Measurements from ENCODE around the gene CREM.
A peak's percentile ranks its signal among the peaks of the same experiment; 100 is the strongest.

The CREM gene

GRCh38 chr10:35200487-35200886 is 73.8 kb downstream of the CREM start:
- Histone ChIP-seq H3K9ac (ENCODE audit: low read depth, low read length) (no peak overlapping the region), H3K4me1 (ENCODE audit: insufficient read depth, low read length) (peaks cover 2% of the 10 kb centered on the region; the same call in 1 of the 2 replicates)

GRCh38 chr10:35201234-35201633 is 74.6 kb downstream of the CREM start:
- no peak overlapping the region for H3K9ac ChIP-seq (ENCODE audit: low read depth, low read length)
- H3K4me3 ChIP-seq (ENCODE audit: low read length), result no peak overlapping the region
- no peaks in the 10 kb centered on the region for H3K36me3 ChIP-seq (ENCODE audit: insufficient read depth, low read depth, low read length)
- no peaks in the 10 kb centered on the region for H3K27me3 ChIP-seq (ENCODE audit: insufficient read depth, low read length)
- H3K9me3 ChIP-seq (ENCODE audit: insufficient read depth, low read depth, low read length), result no peaks in the 10 kb centered on the region
- H3K27ac ChIP-seq (ENCODE audit: low read length), result no peak overlapping the region
- peaks cover 2% of the 10 kb centered on the region; the same call in 1 of the 2 replicates for H3K4me1 ChIP-seq (ENCODE audit: insufficient read depth, low read length)

More at GRCh38 chr10:35200487-35200886, 73.8 kb downstream of the CREM start:
- H3K27ac ChIP-seq (ENCODE audit: low read length), result no peak overlapping the region
- no peak overlapping the region for H3K4me3 ChIP-seq (ENCODE audit: low read length)
- no peaks in the 10 kb centered on the region for H3K36me3 ChIP-seq (ENCODE audit: insufficient read depth, low read depth, low read length)
- H3K9me3 ChIP-seq (ENCODE audit: insufficient read depth, low read depth, low read length), result no peaks in the 10 kb centered on the region
- no peaks in the 10 kb centered on the region for H3K27me3 ChIP-seq (ENCODE audit: insufficient read depth, low read length)

GRCh38 chr10:35202050-35202449 is 75.4 kb downstream of the CREM start:
- Histone ChIP-seq H3K36me3 (ENCODE audit: insufficient read depth, low read depth, low read length) (no peaks in the 10 kb centered on the region), H3K4me3 (ENCODE audit: low read length) (no peak overlapping the region), H3K9me3 (ENCODE audit: insufficient read depth, low read depth, low read length) (no peaks in the 10 kb centered on the region), H3K9ac (ENCODE audit: low read depth, low read length) (no peak overlapping the region), H3K27ac (ENCODE audit: low read length) (no peak overlapping the region), H3K4me1 (ENCODE audit: insufficient read depth, low read length) (peaks cover 2% of the 10 kb centered on the region; the same call in 1 of the 2 replicates), H3K27me3 (ENCODE audit: insufficient read depth, low read length) (no peaks in the 10 kb centered on the region)

- Histone ChIP-seq H3K27ac (ENCODE audit: low read length) (no peak overlapping the region), H3K4me3 (ENCODE audit: low read length) (no peak overlapping the region), H3K4me1 (ENCODE audit: insufficient read depth, low read length) (peaks cover 6% of the 10 kb centered on the region), H3K36me3 (ENCODE audit: insufficient read depth, low read depth, low read length) (no peaks in the 10 kb centered on the region), H3K9ac (ENCODE audit: low read depth, low read length) (no peak overlapping the region), H3K27me3 (ENCODE audit: insufficient read depth, low read length) (no peaks in the 10 kb centered on the region), H3K9me3 (ENCODE audit: insufficient read depth, low read depth, low read length) (no peaks in the 10 kb centered on the region)
These were observed 77.1 kb downstream of the CREM start for GRCh38 chr10:35203745-35204144.

DNA sequence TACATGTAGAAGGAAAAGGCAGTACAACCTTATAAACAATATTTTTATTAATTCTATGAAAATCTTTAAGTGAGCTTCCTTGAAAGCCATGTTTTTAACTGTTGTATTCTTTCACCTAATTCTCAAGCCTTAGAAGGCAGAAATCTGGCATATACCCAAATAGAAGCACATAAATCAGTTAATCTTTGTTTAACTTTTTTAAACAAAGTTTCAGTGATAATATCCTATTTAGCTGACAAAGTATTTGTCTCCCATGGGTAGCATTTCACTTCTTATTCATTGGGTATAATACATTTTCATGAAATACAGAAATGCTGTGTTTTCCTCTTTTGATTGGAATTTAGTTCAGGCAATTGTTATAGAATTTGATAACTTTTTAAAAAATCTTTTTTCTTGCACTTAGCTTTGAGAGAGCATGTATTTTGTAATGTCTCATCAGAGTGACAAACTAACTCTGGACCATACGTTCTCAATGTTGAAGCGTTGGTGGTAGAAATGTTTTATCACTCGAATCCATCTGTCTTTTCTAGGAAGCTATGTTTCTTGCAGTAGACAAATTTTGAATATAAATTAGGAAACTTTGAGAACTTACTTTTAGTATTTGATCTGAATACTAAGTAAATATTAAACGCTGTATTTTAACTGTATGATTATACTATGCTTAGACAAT is 78.1 kb downstream of the CREM start:
- peaks cover 17% of the 10 kb centered on the region for H3K4me1 ChIP-seq (ENCODE audit: insufficient read depth, low read length)
- no peaks in the 10 kb centered on the region for H3K36me3 ChIP-seq (ENCODE audit: insufficient read depth, low read depth, low read length)
- H3K4me3 ChIP-seq (ENCODE audit: low read length), result no peak overlapping the region
- H3K9ac ChIP-seq (ENCODE audit: low read depth, low read length), result no peak overlapping the region
- H3K27ac ChIP-seq (ENCODE audit: low read length), result no peak overlapping the region
- no peaks in the 10 kb centered on the region for H3K9me3 ChIP-seq (ENCODE audit: insufficient read depth, low read depth, low read length)
- no peaks in the 10 kb centered on the region for H3K27me3 ChIP-seq (ENCODE audit: insufficient read depth, low read length)

DNA sequence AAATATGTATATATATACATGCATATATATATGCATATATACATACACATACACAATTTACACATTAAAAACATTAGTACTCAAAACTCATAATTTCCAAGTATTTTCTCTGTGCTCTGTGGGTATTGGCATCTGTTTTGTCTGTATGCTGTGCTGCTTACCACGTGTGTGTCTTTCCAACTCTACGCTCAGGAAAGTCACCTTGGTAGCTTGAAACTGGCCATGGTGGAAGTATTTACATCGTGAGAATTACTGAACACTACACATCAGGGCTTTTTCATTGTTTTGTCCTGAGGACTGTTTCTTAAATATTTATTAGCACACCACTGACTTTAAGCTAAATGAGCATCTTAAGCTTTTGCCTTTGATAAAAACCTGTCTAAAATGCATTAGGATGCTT is 79.6 kb downstream of the CREM start:
- Histone ChIP-seq H3K27ac (ENCODE audit: low read length) (no peak overlapping the region), H3K4me1 (ENCODE audit: insufficient read depth, low read length) (peaks cover 31% of the 10 kb centered on the region), H3K4me3 (ENCODE audit: low read length) (no peak overlapping the region), H3K9me3 (ENCODE audit: insufficient read depth, low read depth, low read length) (no peaks in the 10 kb centered on the region), H3K27me3 (ENCODE audit: insufficient read depth, low read length) (no peaks in the 10 kb centered on the region), H3K36me3 (ENCODE audit: insufficient read depth, low read depth, low read length) (no peaks in the 10 kb centered on the region), H3K9ac (ENCODE audit: low read depth, low read length) (no peak overlapping the region)

GRCh38 chr10:35208536-35208935 is 81.9 kb downstream of the CREM start:
- Histone ChIP-seq H3K4me3 (ENCODE audit: low read length) (no peak overlapping the region), H3K9me3 (ENCODE audit: insufficient read depth, low read depth, low read length) (no peaks in the 10 kb centered on the region), H3K9ac (ENCODE audit: low read depth, low read length) (no peak overlapping the region), H3K4me1 (ENCODE audit: insufficient read depth, low read length) (peaks cover 43% of the 10 kb centered on the region), H3K27ac (ENCODE audit: low read length) (no peak overlapping the region), H3K36me3 (ENCODE audit: insufficient read depth, low read depth, low read length) (no peaks in the 10 kb centered on the region), H3K27me3 (ENCODE audit: insufficient read depth, low read length) (no peaks in the 10 kb centered on the region)

DNA sequence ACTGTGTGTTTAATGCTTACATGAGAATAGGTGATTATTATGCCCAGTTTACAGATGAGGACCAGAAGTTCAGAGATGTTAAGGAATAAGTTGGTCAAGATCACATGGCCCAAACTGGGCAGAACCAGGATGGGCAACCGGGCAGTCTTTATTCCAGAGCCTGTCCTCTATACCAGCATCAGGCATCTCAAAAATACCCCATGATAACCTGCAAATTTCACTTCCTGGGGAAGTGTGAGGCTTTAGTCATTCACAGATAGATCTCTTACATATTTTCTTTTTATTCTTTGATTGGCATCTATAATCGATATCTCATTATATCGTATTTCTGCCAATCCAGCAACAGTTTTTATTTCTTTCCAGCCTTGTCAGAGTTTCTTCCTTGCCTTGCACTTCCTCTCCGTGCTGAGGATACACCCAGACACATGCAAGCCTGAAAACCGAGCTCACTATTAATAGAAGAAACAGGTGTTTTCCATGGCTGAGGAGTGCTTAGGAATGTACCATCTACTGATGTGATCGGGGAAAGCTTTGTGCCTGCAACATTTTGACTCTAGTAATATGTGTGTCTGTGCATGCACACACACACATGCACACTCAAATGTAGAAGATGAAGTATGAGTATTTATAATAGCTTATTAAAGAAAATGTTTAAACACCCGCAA is 82.4 kb downstream of the CREM start:
- no peaks in the 10 kb centered on the region for H3K9me3 ChIP-seq (ENCODE audit: insufficient read depth, low read depth, low read length)
- H3K27me3 ChIP-seq (ENCODE audit: insufficient read depth, low read length), result no peaks in the 10 kb centered on the region
- no peaks in the 10 kb centered on the region for H3K36me3 ChIP-seq (ENCODE audit: insufficient read depth, low read depth, low read length)
- H3K27ac ChIP-seq (ENCODE audit: low read length), result no peak overlapping the region
- H3K4me3 ChIP-seq (ENCODE audit: low read length), result no peak overlapping the region
- H3K9ac ChIP-seq (ENCODE audit: low read depth, low read length), result no peak overlapping the region
- peaks cover 41% of the 10 kb centered on the region for H3K4me1 ChIP-seq (ENCODE audit: insufficient read depth, low read length)

DNA sequence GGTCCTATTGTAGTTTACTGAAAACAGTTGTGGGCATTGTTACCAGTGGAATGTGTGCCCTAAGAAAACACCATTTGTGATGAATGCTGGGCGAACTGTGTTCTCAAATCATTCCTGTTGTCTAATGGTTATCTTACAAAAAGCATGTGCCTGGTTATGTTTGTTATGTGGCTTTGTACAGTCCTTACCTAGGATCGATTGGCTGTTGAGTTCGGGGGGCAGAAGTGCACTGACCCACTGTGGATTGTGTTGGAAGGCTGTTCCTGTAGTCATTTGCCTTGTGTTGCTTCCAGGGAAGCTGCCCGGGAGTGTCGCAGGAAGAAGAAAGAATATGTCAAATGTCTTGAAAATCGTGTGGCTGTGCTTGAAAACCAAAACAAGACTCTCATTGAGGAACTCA is 84.3 kb downstream of the CREM start:
- no peaks in the 10 kb centered on the region for H3K36me3 ChIP-seq (ENCODE audit: insufficient read depth, low read depth, low read length)
- peaks cover 41% of the 10 kb centered on the region for H3K4me1 ChIP-seq (ENCODE audit: insufficient read depth, low read length)
- no peaks in the 10 kb centered on the region for H3K27me3 ChIP-seq (ENCODE audit: insufficient read depth, low read length)
- peak overlapping the region; percentile 9; the same call in 1 of the 2 replicates for H3K9ac ChIP-seq (ENCODE audit: low read depth, low read length)
- no peaks in the 10 kb centered on the region for H3K9me3 ChIP-seq (ENCODE audit: insufficient read depth, low read depth, low read length)
- H3K27ac ChIP-seq (ENCODE audit: low read length), result no peak overlapping the region
- no peak overlapping the region for H3K4me3 ChIP-seq (ENCODE audit: low read length)

GRCh38 chr10:35211390-35211789 is 84.7 kb downstream of the CREM start:
- H3K27ac ChIP-seq (ENCODE audit: low read length), result no peak overlapping the region
- H3K4me1 ChIP-seq (ENCODE audit: insufficient read depth, low read length), result peaks cover 41% of the 10 kb centered on the region

GRCh38 chr10:35212856-35213255 is 86.2 kb downstream of the CREM start:
- peaks cover 41% of the 10 kb centered on the region for H3K4me1 ChIP-seq (ENCODE audit: insufficient read depth, low read length)
- H3K36me3 ChIP-seq (ENCODE audit: insufficient read depth, low read depth, low read length), result no peaks in the 10 kb centered on the region
- H3K27ac ChIP-seq (ENCODE audit: low read length), result no peak overlapping the region
- no peaks in the 10 kb centered on the region for H3K27me3 ChIP-seq (ENCODE audit: insufficient read depth, low read length)
- 0 out of 2 replicates have a peak overlapping the region, but pooled peaks have one; percentile 13 for H3K9ac ChIP-seq (ENCODE audit: low read depth, low read length)
- H3K9me3 ChIP-seq (ENCODE audit: insufficient read depth, low read depth, low read length), result no peaks in the 10 kb centered on the region
- H3K4me3 ChIP-seq (ENCODE audit: low read length), result no peak overlapping the region

More at GRCh38 chr10:35211390-35211789, 84.7 kb downstream of the CREM start:
- Histone ChIP-seq H3K9ac (ENCODE audit: low read depth, low read length) (peak overlapping the region; percentile 9; the same call in 1 of the 2 replicates), H3K36me3 (ENCODE audit: insufficient read depth, low read depth, low read length) (no peaks in the 10 kb centered on the region), H3K9me3 (ENCODE audit: insufficient read depth, low read depth, low read length) (no peaks in the 10 kb centered on the region), H3K4me3 (ENCODE audit: low read length) (no peak overlapping the region), H3K27me3 (ENCODE audit: insufficient read depth, low read length) (no peaks in the 10 kb centered on the region)

DNA sequence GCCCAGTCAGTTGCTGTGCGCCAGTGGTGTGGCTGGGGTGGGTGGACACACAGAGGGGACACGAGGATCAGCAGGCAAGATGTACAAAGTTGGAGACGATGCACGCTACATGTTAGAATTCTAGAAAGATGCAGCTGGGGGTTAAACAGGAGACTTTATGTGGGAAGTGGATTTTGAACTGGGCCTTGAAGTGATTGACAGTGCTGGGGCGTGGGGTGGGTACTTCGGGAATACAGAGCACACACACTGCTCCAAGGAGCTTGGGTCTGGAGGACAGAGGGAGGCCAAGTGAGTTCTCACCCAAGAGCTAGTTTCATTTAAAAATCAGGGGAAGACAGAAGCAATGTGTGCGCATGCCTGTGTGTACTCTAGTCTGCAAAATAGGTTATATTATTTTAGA is 87.1 kb downstream of the CREM start:
- no peak overlapping the region for H3K4me3 ChIP-seq (ENCODE audit: low read length)
- H3K9ac ChIP-seq (ENCODE audit: low read depth, low read length), result no peak overlapping the region
- H3K27me3 ChIP-seq (ENCODE audit: insufficient read depth, low read length), result no peaks in the 10 kb centered on the region
- H3K27ac ChIP-seq (ENCODE audit: low read length), result no peak overlapping the region
- no peaks in the 10 kb centered on the region for H3K36me3 ChIP-seq (ENCODE audit: insufficient read depth, low read depth, low read length)
- H3K4me1 ChIP-seq (ENCODE audit: insufficient read depth, low read length), result peaks cover 37% of the 10 kb centered on the region
- no peaks in the 10 kb centered on the region for H3K9me3 ChIP-seq (ENCODE audit: insufficient read depth, low read depth, low read length)
